ENCODE results near the gene DRD4. TPM values are rescaled to one million over a fixed set of nuclear protein-coding genes. Genes with fewer than 3 reads are reported as not detected.
A peak's percentile ranks its signal among the peaks of the same experiment; 100 is the strongest.

Gene DRD4
- total and polyA plus RNA-seq, 5 donors, result 0.14 to 1.0 (median 0.28) TPM; not detected in 1

- H3K27me3 ChIP-seq (ENCODE audit: control insufficient read depth, insufficient read depth), result no peaks in the 10 kb centered on the region
- no peak for ATAC-seq
- no peak overlapping the region for H3K4me3 ChIP-seq (ENCODE audit: low read length)
- no peaks in the 10 kb centered on the region for H3K4me1 ChIP-seq (ENCODE audit: control insufficient read depth, insufficient read depth, low read length)
- WGBS, result 84% methylated on average over 25 of the region's 25 CpGs
- no peaks in the 10 kb centered on the region for H3K9me3 ChIP-seq (ENCODE audit: control insufficient read depth, low read length)
- DNase-seq, result peak in 1 of 3 donors; percentile 46
- H3K27ac ChIP-seq (ENCODE audit: low read length), result no peak overlapping the region
- intact Hi-C loops (cut with DNase I), result no loop called here
Observed at GRCh38 chr11:623999-624704, 12.9 kb upstream of the DRD4 start.

- WGBS, result 83% methylated on average over 33 of the region's 33 CpGs
- H3K27ac ChIP-seq (ENCODE audit: low read length), result no peak within 1 kb of the TSS
- peak; percentile 11 to 15 for ATAC-seq
- H3K4me3 ChIP-seq (ENCODE audit: low read length), result no peak within 1 kb of the TSS
- DNase-seq, result peak in 2 of 3 donors; percentile 50 to 60
- intact Hi-C loops (cut with DNase I), result no loop called here
- H3K27me3 ChIP-seq (ENCODE audit: control insufficient read depth, insufficient read depth), result no peaks in the 10 kb centered on the region
- H3K4me1 ChIP-seq (ENCODE audit: control insufficient read depth, insufficient read depth, low read length), result no peaks in the 10 kb centered on the region
- H3K9me3 ChIP-seq (ENCODE audit: control insufficient read depth, low read length), result no peaks in the 10 kb centered on the region
Observed at GRCh38 chr11:624705-625635, 12.1 kb upstream of the DRD4 start, which contains the start of gene CDHR5. TSS of gene CDHR5 (minus strand) at chr11:624955. CDS start at chr11:624902, 53 bp downstream.

DNA sequence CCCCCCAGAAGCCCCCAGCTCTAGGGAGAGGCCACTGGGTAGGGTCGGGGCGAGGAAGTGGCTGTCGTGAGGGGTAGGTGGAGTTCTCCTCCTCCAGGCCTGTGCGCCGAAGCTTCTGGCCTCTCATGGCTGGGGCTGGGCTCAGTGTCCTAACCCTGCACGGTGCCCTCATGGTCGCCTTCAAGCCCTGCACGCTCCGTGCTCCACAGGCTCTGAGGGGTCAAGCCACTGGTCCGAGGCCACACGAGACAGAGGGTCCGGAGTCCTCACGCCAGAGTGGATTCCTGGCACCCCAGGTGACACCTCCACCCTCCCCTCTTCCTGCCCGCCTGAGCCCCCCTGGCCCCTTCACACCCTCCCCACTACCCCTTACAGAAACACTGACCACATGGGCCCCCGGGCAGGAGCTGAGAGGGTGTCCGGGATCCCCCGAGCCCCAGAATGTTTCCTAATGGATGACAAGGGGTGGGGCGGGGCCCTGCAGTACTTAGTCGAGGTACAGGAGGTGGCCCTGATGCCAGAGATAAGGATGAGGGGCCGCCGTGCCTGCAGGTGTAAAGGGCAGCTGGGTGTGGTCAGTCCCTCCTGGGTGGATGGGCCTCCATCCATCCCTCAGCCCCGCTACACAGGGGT is 11.3 kb upstream of the DRD4 start:
- ATAC-seq (peak in 1 of 2 donors; percentile 7), DNase-seq (peak in 1 of 3 donors; percentile 58)

GRCh38 chr11:626475-627307 is 10.4 kb upstream of the DRD4 start, which contains the start of gene SCT:
TSS of gene SCT (minus strand) at chr11:627181. CDS start at chr11:627143, 38 bp downstream.
- no peaks in the 10 kb centered on the region for H3K9me3 ChIP-seq (ENCODE audit: control insufficient read depth, low read length)
- H3K27me3 ChIP-seq (ENCODE audit: control insufficient read depth, insufficient read depth), result no peaks in the 10 kb centered on the region
- 9% methylated on average over 72 of the region's 72 CpGs for WGBS
- intact Hi-C loops (cut with DNase I), result no loop called here
- ATAC-seq (peak in 1 of 2 donors; percentile 27), DNase-seq (peak in 2 of 3 donors; percentile 43 to 59)
- H3K4me3 ChIP-seq (ENCODE audit: low read length), result peak within 1 kb of the TSS; percentile 15
- no peak within 1 kb of the TSS for H3K27ac ChIP-seq (ENCODE audit: low read length)
- no peaks in the 10 kb centered on the region for H3K4me1 ChIP-seq (ENCODE audit: control insufficient read depth, insufficient read depth, low read length)

More for the DNA sequence above, 11.3 kb upstream of the DRD4 start:
- H3K4me1 ChIP-seq (ENCODE audit: control insufficient read depth, insufficient read depth, low read length), result no peaks in the 10 kb centered on the region
- no peaks in the 10 kb centered on the region for H3K9me3 ChIP-seq (ENCODE audit: control insufficient read depth, low read length)
- intact Hi-C loops (cut with DNase I), result no loop called here
- no peak overlapping the region for H3K27ac ChIP-seq (ENCODE audit: low read length)
- no peak overlapping the region for H3K4me3 ChIP-seq (ENCODE audit: low read length)
- WGBS, result 77% methylated on average over 22 of the region's 22 CpGs
- H3K27me3 ChIP-seq (ENCODE audit: control insufficient read depth, insufficient read depth), result no peaks in the 10 kb centered on the region

DNA sequence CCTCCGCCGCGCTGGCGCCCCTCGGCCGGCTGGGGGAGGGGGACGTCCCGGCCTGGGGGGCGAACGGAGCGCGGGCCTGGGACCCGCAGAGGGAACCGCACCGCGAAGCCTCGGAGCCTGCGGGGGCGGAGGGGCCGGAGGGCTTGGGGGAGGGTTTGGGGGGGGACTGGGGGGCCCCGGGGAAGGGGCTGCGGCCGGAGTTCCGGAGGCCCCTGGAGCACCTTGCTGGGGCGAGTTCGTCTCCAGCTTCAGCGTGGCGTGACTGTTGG is 9.8 kb upstream of the DRD4 start:
- DNase-seq, result no peak
- intact Hi-C loops (cut with DNase I), result no loop called here

DNA sequence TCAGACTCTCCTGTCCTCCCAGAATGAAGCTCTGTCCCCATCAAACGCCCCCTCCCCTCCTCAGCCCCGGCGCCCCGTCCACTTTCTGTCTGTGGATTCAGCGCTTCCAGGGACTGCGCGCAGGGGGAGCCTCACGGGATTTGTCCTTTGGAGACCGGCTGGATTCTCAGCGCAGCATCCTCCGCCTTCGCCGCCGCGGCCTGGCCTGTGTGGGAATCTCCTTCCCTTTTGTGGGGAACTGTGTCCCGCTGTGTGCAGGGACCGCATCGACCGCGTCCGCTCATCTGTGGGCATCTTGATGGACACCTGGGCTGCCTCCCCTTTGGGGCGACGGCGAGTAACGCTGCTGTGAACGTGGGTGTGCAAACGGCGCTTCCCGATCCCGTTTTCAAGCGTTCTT is 9.0 kb upstream of the DRD4 start:
- ATAC-seq, result no peak
- intact Hi-C loops (cut with DNase I), result no loop called here
- H3K27me3 ChIP-seq (ENCODE audit: control insufficient read depth, insufficient read depth), result no peaks in the 10 kb centered on the region
- H3K4me1 ChIP-seq (ENCODE audit: control insufficient read depth, insufficient read depth, low read length), result no peaks in the 10 kb centered on the region
- H3K9me3 ChIP-seq (ENCODE audit: control insufficient read depth, low read length), result no peaks in the 10 kb centered on the region
- no peak overlapping the region for H3K27ac ChIP-seq (ENCODE audit: low read length)
- WGBS, result 93% methylated on average over 31 of the region's 31 CpGs
- H3K4me3 ChIP-seq (ENCODE audit: low read length), result no peak overlapping the region
- DNase-seq, result peak in 2 of 3 donors; percentile 43 to 58

More for the DNA sequence above, 9.8 kb upstream of the DRD4 start:
- Histone ChIP-seq H3K27me3 (ENCODE audit: control insufficient read depth, insufficient read depth) (no peaks in the 10 kb centered on the region), H3K27ac (ENCODE audit: low read length) (no peak overlapping the region), H3K4me1 (ENCODE audit: control insufficient read depth, insufficient read depth, low read length) (no peaks in the 10 kb centered on the region), H3K9me3 (ENCODE audit: control insufficient read depth, low read length) (no peaks in the 10 kb centered on the region), H3K4me3 (ENCODE audit: low read length) (no peak overlapping the region)
- ATAC-seq, result no peak
- WGBS, result 17% methylated on average over 28 of the region's 28 CpGs

- ATAC-seq, result no peak
Observed at GRCh38 chr11:629237-629583, 7.9 kb upstream of the DRD4 start.

DNA sequence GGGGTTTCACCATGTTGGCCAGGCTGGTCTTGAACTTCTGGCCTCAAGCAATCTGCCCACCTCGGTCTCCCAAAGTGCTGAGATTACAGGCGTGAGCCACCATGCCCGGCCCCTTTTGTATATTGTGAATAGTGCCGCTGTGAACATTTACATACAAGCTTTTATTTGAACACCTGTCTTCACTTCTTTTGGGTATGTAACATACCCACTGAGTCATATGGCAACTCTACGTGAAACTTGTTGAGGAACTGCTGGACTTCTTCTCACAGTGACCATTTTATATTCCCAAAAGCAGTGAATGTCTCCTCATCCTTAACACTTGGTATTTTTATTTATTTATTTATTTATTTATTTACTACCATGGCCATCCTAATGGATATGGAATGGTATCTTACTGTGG is 6.2 kb upstream of the DRD4 start:
- intact Hi-C loops (cut with DNase I), result no loop called here
- H3K27me3 ChIP-seq (ENCODE audit: control insufficient read depth, insufficient read depth), result no peaks in the 10 kb centered on the region
- H3K4me1 ChIP-seq (ENCODE audit: control insufficient read depth, insufficient read depth, low read length), result no peaks in the 10 kb centered on the region
- H3K9me3 ChIP-seq (ENCODE audit: control insufficient read depth, low read length), result no peaks in the 10 kb centered on the region
- DNase-seq (no peak), ATAC-seq (no peak)
- H3K27ac ChIP-seq (ENCODE audit: low read length), result no peak overlapping the region
- WGBS, result 94% methylated on average over 5 of the region's 5 CpGs
- no peak overlapping the region for H3K4me3 ChIP-seq (ENCODE audit: low read length)

More at GRCh38 chr11:629237-629583, 7.9 kb upstream of the DRD4 start:
- Histone ChIP-seq H3K27me3 (ENCODE audit: control insufficient read depth, insufficient read depth) (no peaks in the 10 kb centered on the region), H3K27ac (ENCODE audit: low read length) (no peak overlapping the region), H3K9me3 (ENCODE audit: control insufficient read depth, low read length) (no peaks in the 10 kb centered on the region), H3K4me1 (ENCODE audit: control insufficient read depth, insufficient read depth, low read length) (no peaks in the 10 kb centered on the region), H3K4me3 (ENCODE audit: low read length) (no peak overlapping the region)
- WGBS, result 39% methylated on average over 10 of the region's 10 CpGs
- DNase-seq, result peak in 1 of 3 donors; percentile 42
- intact Hi-C loops (cut with DNase I), result no loop called here

GRCh38 chr11:635945-636510 is 1.0 kb upstream of the DRD4 start:
- ATAC-seq (no peak), DNase-seq (peak in 1 of 3 donors; percentile 29)
- peaks cover 10% of the 10 kb centered on the region for H3K4me1 ChIP-seq (ENCODE audit: control insufficient read depth, insufficient read depth, low read length)
- intact Hi-C loops (cut with DNase I), result no loop called here
- 69% methylated on average over 22 of the region's 22 CpGs for WGBS
- no peak overlapping the region for H3K27ac ChIP-seq (ENCODE audit: low read length)
- no peaks in the 10 kb centered on the region for H3K9me3 ChIP-seq (ENCODE audit: control insufficient read depth, low read length)
- H3K4me3 ChIP-seq (ENCODE audit: low read length), result no peak overlapping the region
- H3K27me3 ChIP-seq (ENCODE audit: control insufficient read depth, insufficient read depth), result no peaks in the 10 kb centered on the region

DNA sequence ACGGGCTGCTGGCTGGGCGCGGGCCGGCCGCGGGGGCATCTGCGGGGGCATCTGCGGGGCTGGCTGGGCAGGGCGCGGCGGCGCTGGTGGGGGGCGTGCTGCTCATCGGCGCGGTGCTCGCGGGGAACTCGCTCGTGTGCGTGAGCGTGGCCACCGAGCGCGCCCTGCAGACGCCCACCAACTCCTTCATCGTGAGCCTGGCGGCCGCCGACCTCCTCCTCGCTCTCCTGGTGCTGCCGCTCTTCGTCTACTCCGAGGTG is 194 bp downstream of the DRD4 start:
- no peak overlapping the region for H3K27ac ChIP-seq (ENCODE audit: low read length)
- H3K4me3 ChIP-seq (ENCODE audit: low read length), result peak overlapping the region; percentile 8
- peaks cover 10% of the 10 kb centered on the region for H3K4me1 ChIP-seq (ENCODE audit: control insufficient read depth, insufficient read depth, low read length)
- intact Hi-C loops (cut with DNase I), result no loop called here
- ATAC-seq (no peak), DNase-seq (no peak)
- no peaks in the 10 kb centered on the region for H3K9me3 ChIP-seq (ENCODE audit: control insufficient read depth, low read length)
- no peaks in the 10 kb centered on the region for H3K27me3 ChIP-seq (ENCODE audit: control insufficient read depth, insufficient read depth)
- 4% methylated on average over 34 of the region's 34 CpGs for WGBS

All from right cardiac atrium (tissue), 5 donors.